ENCODE data around the gene DAPL1.

The DAPL1 gene

DNA sequence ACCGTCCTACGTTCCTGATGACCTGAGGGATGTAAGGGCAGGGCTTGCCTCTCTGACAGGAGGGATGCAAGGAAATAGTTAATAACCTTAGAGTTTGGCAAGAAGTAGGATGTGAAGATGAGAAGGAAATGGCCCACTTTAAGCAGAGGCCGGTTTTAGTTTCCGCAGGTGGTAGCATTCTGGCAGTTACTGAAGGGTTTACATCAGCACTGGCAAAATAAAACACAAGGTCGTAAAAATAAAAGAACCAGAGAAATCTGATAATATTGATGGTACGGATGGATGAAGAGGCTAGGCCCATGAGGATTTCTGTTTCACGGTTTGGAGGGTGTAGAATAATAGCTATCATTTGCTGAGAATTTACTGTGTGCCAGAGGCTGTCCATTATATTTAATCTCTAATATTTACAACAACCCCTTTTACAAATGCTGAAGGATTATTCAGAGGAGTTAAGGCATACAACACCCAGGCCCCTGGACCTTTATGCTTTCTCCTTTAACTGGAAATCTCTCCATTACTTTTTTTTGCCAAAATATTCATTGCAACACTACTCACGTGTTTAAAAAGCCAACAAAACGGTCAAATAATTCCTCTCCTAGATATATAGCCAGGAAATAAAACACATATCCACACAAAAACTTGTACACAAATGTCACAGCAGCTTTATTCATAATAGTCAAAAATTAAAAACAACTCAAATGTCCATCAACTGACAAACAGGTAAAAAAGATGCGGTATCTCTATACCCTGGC lies 28.5 kb downstream of the DAPL1 start:
- no peak for TF ChIP-seq CTCF (IDR thresholded peaks at IDR 0.05)

DNA sequence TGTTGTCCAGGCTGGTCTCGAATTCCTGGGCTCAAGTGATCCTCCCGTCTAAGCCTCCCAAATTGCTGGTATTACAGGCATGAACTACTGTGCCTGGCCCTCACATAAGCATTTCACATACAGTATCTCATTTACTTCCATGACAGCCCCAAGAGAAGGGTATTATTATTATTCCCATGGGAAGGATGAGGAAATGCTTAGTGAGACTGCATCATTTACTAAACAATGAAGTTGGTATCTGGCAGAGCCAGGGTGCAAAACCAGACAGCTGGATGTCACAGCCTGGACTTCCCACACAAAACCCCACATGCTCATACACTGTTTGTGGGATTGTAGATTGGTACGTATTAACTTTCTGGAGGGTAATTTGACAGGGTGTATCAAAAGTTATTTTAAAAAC lies 29.9 kb downstream of the DAPL1 start:
- TF ChIP-seq CTCF (IDR thresholded peaks at IDR 0.05) = no peak

- no peak for TF ChIP-seq CTCF (IDR thresholded peaks at IDR 0.05)
Observed at GRCh38 chr2:158826965-158827364, 31.8 kb downstream of the DAPL1 start.

GRCh38 chr2:158828378-158829164 lies 33.5 kb downstream of the DAPL1 start:
- no peak for TF ChIP-seq CTCF (IDR thresholded peaks at IDR 0.05)

GRCh38 chr2:158829167-158829566 lies 34.0 kb downstream of the DAPL1 start:
- TF ChIP-seq CTCF (IDR thresholded peaks at IDR 0.05) = no peak

DNA sequence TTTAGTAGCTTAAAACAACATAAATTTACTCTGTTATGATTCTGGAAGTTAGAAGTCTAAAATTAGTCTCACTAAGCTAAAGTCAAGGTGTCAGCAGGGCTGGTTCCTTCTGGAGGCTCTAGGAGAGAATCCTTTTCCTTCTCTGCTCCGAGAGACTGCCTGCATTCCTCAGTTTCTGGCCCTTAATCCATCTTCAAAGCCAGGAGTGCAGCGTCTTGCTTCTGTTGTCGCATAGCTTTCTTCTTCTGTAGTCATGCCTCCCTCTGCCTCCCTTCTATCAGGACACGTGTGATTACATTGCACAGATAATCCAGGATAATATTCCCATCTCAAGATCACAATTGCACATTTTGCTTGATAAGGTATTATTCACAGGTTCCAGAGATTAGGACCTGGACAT lies 35.1 kb downstream of the DAPL1 start:
- TF ChIP-seq CTCF (IDR thresholded peaks at IDR 0.05) = no peak

DNA sequence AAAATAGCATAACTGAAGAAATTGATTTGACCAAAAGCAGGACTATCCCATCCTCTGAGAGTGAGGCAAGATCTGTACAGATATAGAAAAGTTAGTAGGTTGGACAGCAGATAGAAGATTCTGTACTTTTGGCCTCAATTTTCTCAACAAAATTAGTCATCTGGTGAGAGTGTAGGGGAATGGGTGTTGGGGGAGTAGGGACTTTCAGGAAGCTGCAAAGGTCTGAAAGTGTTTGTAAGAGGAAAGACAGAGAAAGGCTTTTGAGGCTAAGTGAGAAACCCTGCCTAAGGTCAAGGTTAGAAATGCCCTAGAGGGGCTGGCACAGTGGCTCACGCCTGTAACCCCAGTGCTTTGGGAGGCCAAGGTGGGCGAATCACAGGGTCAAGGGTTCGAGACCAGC lies 40.3 kb downstream of the DAPL1 start:
- no peak for TF ChIP-seq CTCF (IDR thresholded peaks at IDR 0.05)

Measured in LNCAP (cell line).